HFF-Myc (cell line): ENCODE measurements around the gene ZNF423.

Source experiments
- DNase-seq: peaks from one replicate; pipeline ENCODE4 v3.0.0-alpha.2; 2011; ENCODE audit warnings: low read depth; ENCODE audit errors: extremely low read depth
- H3K4me3 ChIP-seq: replicated peaks from 2 replicates; pipeline ENCODE4 v1.5.1; 2011; ENCODE audit warnings: low read depth, mild to moderate bottlenecking, control low read depth, low read length
- TF ChIP-seq, protein P1 (sequence below): IDR thresholded peaks from 2 replicates; pipeline ENCODE4 v1.5.1; 2012; ENCODE audit warnings: mild to moderate bottlenecking, low read depth, low read length, control low read depth; ENCODE audit errors: missing control alignments

The ZNF423 gene

DNA sequence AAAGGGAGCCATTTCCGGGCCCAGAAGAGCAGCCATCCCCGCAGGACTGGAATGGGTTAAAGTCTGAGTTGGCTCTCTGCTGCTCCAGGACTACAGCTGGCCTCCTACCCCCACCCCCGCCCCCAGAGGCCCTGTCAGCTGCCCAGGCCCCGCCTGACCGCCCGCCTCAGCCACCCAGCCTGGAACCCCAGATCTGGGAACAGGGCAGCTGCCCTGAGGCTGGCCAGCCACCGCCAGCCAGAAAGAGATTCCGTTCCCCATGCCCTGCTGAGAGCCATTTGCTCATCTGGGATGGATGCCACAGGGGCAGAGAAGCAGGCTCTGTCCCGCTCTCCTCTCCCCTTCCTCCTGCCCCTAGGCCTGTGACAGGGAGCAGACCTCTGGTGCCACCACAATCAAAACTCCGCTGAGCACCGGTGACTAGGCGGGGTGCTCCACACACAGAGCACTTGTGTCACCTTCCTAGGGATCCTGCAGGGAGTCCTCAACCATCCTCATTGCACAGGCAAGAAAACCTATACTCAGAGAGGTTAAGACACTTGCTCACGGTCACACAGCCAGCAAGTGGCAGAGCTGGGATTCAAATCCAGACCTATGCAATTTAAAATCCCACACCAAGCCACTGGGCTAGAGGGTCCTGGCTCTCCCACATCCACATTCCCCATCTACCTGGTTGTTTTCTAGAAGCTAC is 44.1 kb downstream of the ZNF423 start:
- TF ChIP-seq, protein P1, sequence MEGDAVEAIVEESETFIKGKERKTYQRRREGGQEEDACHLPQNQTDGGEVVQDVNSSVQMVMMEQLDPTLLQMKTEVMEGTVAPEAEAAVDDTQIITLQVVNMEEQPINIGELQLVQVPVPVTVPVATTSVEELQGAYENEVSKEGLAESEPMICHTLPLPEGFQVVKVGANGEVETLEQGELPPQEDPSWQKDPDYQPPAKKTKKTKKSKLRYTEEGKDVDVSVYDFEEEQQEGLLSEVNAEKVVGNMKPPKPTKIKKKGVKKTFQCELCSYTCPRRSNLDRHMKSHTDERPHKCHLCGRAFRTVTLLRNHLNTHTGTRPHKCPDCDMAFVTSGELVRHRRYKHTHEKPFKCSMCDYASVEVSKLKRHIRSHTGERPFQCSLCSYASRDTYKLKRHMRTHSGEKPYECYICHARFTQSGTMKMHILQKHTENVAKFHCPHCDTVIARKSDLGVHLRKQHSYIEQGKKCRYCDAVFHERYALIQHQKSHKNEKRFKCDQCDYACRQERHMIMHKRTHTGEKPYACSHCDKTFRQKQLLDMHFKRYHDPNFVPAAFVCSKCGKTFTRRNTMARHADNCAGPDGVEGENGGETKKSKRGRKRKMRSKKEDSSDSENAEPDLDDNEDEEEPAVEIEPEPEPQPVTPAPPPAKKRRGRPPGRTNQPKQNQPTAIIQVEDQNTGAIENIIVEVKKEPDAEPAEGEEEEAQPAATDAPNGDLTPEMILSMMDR: no peak
- no peak overlapping the region for H3K4me3 ChIP-seq
- DNase-seq: no peak

DNA sequence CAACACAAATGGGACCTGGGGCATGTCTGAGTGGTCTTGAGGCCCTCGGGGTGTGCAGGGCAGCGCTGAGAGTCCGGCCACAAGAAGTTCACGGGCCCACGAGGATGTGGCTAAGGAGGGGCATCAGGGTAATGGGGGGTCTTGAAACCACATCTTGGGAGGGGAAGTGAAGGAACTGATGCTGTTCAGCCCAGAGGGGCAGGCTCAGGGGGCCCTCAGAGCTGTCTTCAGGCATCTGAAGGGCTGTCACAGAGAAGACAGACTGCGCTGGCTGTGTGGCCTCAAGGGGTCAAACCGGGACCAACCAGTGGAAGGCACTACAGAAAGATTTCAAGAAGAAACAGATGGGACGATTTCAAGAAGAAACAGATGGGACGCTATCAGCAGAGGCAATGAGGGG is 45.1 kb downstream of the ZNF423 start:
- TF ChIP-seq, protein P1: no peak
- no peak for DNase-seq
- H3K4me3 ChIP-seq: no peak overlapping the region

DNA sequence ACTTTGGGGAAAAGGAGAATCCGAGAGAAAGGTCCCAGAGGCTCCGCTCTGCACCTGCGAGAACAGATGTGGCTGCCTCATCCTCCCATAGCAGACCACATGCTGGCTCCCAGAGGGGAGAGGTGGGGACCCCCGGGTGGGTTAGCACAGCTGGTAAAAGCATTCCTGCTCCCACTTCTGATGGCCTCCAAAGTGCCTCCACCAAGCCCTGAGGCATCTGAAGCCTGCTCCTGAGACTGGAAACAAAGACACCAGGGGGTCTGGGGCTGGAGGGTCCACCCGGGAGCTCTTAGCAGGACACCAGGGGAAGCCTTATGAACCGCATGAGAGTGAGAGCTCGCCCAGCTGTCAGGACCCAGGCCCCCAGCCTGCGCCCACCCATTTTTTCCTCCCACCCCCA is 46.4 kb downstream of the ZNF423 start:
- TF ChIP-seq, protein P1: no peak
- no peak for DNase-seq
- no peak overlapping the region for H3K4me3 ChIP-seq

DNA sequence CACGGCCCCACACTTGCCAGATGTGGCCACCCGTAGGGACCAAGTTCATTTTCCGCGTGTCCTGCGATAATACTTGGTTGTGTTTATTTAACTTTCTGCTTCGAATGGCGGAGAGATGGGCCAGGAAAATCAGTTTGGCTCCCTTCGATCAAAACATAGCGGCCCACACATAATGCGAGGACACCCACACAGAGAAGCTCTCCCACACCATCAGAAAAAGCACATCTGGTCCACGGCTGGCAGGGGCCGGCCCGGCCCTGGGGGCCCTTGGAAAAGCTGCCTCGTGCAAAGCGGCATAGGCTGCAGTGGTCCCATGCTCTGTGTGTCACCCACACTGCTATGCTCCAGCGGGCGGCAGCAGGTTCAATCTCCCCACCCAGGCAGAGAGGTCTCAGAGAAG is 46.9 kb downstream of the ZNF423 start:
- no peak overlapping the region for H3K4me3 ChIP-seq
- DNase-seq: no peak
- TF ChIP-seq, protein P1: no peak

DNA sequence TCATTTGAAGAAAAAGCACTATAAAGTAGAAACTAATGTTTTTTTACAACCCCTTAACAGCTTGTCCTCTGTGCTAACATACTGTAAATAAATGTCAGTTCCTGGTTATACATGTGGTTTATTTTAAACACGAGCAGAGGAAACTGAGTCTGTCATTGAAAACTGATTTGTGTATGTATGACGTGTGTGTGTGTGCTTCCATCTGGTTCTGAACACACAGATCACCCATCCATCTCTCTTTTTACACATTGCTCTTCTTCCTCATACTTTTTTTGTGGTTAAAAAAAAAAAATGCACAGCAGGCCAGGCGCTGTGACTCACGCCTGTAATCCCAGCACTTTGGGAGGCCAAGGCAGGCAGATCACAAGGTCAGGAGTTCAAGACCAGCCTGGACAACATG is 49.5 kb downstream of the ZNF423 start:
- TF ChIP-seq, protein P1: no peak
- peak; percentile 3 for DNase-seq
- no peak overlapping the region for H3K4me3 ChIP-seq

DNA sequence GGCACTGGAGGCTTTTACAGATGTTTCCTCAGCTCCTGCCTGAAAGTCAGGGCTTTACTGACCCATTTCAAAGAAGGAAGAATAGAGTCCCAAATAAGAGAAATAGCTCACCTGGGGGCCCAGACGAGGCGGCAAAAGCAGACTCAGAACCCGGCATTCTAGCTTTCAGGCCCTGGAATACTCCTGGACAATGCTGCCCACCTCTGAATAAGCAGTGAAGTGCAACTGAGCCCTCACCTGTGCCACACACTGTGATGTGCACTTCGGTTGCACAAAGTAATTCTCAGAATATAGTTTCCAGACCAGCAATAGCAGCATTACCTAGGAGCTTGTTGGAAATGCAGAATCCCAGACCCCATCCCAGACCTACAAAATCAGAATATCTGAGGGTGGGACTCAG is 54.6 kb downstream of the ZNF423 start:
- DNase-seq: no peak
- TF ChIP-seq, protein P1: no peak
- no peak overlapping the region for H3K4me3 ChIP-seq

DNA sequence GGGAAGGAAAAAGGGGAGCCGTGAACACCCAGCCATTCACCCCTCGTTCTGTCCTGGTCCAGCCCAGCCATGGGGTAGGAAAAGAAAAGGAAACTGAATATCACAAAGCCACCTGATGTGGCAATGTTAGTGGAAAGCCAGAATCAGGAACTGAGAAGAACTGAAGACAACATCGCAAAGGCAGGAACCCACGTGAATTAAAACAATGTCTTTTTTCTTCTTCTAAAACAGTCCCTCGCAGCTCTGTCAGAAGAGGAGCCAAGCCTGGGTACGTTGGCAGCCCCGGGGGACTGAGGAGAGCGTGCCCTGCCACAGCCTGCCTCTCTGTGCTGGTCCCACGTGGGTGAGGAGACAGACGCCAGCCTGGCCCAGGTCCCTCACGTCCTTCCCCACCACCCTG is 55.0 kb downstream of the ZNF423 start:
- TF ChIP-seq, protein P1: no peak
- no peak for DNase-seq
- no peak overlapping the region for H3K4me3 ChIP-seq
